ENCODE data around the gene OSBPL9. TPM values are rescaled to one million over a fixed set of nuclear protein-coding genes. Genes with fewer than 3 reads are reported as not detected.

The OSBPL9 gene
- total and polyA plus RNA-seq, 10 of the 15 experiments (the other 5 are each of a cell fraction or from before 2014, with no cell fraction given): 25.9 to 156 (median 108) TPM

DNA sequence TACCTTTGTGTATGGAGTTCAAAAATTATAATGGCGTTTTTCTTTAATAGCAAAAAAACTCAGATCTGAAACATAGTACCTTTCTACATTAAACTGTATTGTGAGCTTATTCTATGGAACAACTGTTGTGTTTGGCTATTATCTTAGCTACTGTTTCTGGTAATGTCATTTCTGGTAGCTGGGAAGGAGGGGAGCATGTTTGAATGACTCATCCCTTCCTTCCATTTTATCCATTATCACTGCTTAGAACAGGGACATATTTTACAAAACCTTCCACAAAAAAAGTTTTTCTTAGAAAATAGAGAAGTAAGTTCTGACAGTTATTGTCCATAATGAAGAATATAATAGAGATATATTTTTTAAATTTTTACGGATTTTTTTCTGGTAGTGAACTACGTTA, 133.3 kb downstream of the OSBPL9 start:
- in situ Hi-C loops (cut with MboI): no loop called here
- ChIA-PET RAD21 (ENCODE audit: unreplicated experiment) (interaction anchor here (0.8 kb wide), 1 partner anchor 128 kb away, joined by 3 read pairs; no protein-coding TSS in a partner anchor), POLR2A (interaction anchor here (0.7 kb wide), 1 partner anchor 17 kb away, joined by 3 read pairs; no protein-coding TSS in a partner anchor), CTCF (interaction anchor here (1.4 to 1.8 kb wide), 3 partner anchors 11 to 124 kb away, joined by 4 to 5 read pairs (median 5); no protein-coding TSS in a partner anchor), SMC1A (ENCODE audit: uncharacterized antibody, unreplicated experiment) (interaction anchor here (0.7 to 2.8 kb wide), 9 partner anchors 10 to 120 kb away, joined by 3 to 11 read pairs (median 4); no protein-coding TSS in a partner anchor)
- WGBS (ENCODE audit: insufficient coverage, insufficient replicate concordance, low lambda C conversion rate, missing lambda C conversion rate): 74% methylated on average over 3 of the region's 3 CpGs
- TF ChIP-seq, protein P1, sequence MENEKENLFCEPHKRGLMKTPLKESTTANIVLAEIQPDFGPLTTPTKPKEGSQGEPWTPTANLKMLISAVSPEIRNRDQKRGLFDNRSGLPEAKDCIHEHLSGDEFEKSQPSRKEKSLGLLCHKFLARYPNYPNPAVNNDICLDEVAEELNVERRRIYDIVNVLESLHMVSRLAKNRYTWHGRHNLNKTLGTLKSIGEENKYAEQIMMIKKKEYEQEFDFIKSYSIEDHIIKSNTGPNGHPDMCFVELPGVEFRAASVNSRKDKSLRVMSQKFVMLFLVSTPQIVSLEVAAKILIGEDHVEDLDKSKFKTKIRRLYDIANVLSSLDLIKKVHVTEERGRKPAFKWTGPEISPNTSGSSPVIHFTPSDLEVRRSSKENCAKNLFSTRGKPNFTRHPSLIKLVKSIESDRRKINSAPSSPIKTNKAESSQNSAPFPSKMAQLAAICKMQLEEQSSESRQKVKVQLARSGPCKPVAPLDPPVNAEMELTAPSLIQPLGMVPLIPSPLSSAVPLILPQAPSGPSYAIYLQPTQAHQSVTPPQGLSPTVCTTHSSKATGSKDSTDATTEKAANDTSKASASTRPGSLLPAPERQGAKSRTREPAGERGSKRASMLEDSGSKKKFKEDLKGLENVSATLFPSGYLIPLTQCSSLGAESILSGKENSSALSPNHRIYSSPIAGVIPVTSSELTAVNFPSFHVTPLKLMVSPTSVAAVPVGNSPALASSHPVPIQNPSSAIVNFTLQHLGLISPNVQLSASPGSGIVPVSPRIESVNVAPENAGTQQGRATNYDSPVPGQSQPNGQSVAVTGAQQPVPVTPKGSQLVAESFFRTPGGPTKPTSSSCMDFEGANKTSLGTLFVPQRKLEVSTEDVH (IDR thresholded peaks at IDR 0.05; ENCODE audit: low read depth, partially characterized antibody): no peak
- TF ChIP-seq, protein P2, sequence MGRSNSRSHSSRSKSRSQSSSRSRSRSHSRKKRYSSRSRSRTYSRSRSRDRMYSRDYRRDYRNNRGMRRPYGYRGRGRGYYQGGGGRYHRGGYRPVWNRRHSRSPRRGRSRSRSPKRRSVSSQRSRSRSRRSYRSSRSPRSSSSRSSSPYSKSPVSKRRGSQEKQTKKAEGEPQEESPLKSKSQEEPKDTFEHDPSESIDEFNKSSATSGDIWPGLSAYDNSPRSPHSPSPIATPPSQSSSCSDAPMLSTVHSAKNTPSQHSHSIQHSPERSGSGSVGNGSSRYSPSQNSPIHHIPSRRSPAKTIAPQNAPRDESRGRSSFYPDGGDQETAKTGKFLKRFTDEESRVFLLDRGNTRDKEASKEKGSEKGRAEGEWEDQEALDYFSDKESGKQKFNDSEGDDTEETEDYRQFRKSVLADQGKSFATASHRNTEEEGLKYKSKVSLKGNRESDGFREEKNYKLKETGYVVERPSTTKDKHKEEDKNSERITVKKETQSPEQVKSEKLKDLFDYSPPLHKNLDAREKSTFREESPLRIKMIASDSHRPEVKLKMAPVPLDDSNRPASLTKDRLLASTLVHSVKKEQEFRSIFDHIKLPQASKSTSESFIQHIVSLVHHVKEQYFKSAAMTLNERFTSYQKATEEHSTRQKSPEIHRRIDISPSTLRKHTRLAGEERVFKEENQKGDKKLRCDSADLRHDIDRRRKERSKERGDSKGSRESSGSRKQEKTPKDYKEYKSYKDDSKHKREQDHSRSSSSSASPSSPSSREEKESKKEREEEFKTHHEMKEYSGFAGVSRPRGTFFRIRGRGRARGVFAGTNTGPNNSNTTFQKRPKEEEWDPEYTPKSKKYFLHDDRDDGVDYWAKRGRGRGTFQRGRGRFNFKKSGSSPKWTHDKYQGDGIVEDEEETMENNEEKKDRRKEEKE (IDR thresholded peaks at IDR 0.05): no peak
- TF ChIP-seq MTA2 (IDR thresholded peaks at IDR 0.05; ENCODE audit: low read depth): no peak
- TF ChIP-seq, protein P3, sequence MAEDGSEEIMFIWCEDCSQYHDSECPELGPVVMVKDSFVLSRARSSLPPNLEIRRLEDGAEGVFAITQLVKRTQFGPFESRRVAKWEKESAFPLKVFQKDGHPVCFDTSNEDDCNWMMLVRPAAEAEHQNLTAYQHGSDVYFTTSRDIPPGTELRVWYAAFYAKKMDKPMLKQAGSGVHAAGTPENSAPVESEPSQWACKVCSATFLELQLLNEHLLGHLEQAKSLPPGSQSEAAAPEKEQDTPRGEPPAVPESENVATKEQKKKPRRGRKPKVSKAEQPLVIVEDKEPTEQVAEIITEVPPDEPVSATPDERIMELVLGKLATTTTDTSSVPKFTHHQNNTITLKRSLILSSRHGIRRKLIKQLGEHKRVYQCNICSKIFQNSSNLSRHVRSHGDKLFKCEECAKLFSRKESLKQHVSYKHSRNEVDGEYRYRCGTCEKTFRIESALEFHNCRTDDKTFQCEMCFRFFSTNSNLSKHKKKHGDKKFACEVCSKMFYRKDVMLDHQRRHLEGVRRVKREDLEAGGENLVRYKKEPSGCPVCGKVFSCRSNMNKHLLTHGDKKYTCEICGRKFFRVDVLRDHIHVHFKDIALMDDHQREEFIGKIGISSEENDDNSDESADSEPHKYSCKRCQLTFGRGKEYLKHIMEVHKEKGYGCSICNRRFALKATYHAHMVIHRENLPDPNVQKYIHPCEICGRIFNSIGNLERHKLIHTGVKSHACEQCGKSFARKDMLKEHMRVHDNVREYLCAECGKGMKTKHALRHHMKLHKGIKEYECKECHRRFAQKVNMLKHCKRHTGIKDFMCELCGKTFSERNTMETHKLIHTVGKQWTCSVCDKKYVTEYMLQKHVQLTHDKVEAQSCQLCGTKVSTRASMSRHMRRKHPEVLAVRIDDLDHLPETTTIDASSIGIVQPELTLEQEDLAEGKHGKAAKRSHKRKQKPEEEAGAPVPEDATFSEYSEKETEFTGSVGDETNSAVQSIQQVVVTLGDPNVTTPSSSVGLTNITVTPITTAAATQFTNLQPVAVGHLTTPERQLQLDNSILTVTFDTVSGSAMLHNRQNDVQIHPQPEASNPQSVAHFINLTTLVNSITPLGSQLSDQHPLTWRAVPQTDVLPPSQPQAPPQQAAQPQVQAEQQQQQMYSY (CRISPR knock-in tag; IDR thresholded peaks at IDR 0.05): no peak
- TF ChIP-seq MYB (IDR thresholded peaks at IDR 0.05; ENCODE audit: borderline replicate concordance, low read depth, low read length): no peak
- TF ChIP-seq, protein P4, sequence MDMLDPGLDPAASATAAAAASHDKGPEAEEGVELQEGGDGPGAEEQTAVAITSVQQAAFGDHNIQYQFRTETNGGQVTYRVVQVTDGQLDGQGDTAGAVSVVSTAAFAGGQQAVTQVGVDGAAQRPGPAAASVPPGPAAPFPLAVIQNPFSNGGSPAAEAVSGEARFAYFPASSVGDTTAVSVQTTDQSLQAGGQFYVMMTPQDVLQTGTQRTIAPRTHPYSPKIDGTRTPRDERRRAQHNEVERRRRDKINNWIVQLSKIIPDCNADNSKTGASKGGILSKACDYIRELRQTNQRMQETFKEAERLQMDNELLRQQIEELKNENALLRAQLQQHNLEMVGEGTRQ (IDR thresholded peaks at IDR 0.05; ENCODE audit: borderline replicate concordance, low read depth, low read length): no peak
- no peak for TF ChIP-seq NR2C1 (IDR thresholded peaks at IDR 0.05)
- TF ChIP-seq, protein P5, sequence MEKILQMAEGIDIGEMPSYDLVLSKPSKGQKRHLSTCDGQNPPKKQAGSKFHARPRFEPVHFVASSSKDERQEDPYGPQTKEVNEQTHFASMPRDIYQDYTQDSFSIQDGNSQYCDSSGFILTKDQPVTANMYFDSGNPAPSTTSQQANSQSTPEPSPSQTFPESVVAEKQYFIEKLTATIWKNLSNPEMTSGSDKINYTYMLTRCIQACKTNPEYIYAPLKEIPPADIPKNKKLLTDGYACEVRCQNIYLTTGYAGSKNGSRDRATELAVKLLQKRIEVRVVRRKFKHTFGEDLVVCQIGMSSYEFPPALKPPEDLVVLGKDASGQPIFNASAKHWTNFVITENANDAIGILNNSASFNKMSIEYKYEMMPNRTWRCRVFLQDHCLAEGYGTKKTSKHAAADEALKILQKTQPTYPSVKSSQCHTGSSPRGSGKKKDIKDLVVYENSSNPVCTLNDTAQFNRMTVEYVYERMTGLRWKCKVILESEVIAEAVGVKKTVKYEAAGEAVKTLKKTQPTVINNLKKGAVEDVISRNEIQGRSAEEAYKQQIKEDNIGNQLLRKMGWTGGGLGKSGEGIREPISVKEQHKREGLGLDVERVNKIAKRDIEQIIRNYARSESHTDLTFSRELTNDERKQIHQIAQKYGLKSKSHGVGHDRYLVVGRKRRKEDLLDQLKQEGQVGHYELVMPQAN (conservative IDR thresholded peaks at IDR 0.05): no peak
- TF ChIP-seq IRF4 (IDR thresholded peaks at IDR 0.05; ENCODE audit: low read depth, low read length): no peak
- TF ChIP-seq RUNX3 (IDR thresholded peaks at IDR 0.05; ENCODE audit: low read length): no peak
- Histone ChIP-seq H3K9me3 (replicated peaks; ENCODE audit: control insufficient read depth, insufficient read depth, low read length) (peaks cover 6% of the 10 kb centered on the region; the same call in 2 of the 3 replicates), H3K4me1 (ENCODE audit: control insufficient read depth, insufficient read depth, low read length) (no peaks in the 10 kb centered on the region; the same call in 1 of the 2 replicates), H3K79me2 (ENCODE audit: control insufficient read depth, insufficient read depth, low read length) (peaks cover 2% of the 10 kb centered on the region; the same call in 1 of the 2 replicates), H3K27ac (ENCODE audit: control insufficient read depth, insufficient read depth) (no peak overlapping the region), H3K9ac (ENCODE audit: control insufficient read depth, insufficient read depth, low read length) (no peak overlapping the region), H3K36me3 (ENCODE audit: control insufficient read depth in 2 of 2, insufficient read depth in 2 of 2, low read length in 1 of 2) (peaks cover 4 to 18% of the 10 kb centered on the region in 2 experiments), H4K20me1 (ENCODE audit: control insufficient read depth, insufficient read depth) (no peaks in the 10 kb centered on the region), H3K27me3 (replicated peaks in 1 of 2; ENCODE audit: control insufficient read depth in 2 of 2, insufficient read depth in 2 of 2, low read length in 1 of 2) (no peaks in the 10 kb centered on the region), H3K4me3 (no peak overlapping the region), H3K4me2 (ENCODE audit: control insufficient read depth, insufficient read depth) (no peak overlapping the region), H2AFZ (ENCODE audit: control insufficient read depth, low read depth, low read length) (no peak overlapping the region)
- BruUV-seq (replicated peaks): no TSS peak
- DNase-seq (ENCODE audit: low read depth, low spot score) (no peak), FAIRE-seq (no peak), ATAC-seq (no peak)
- intact Hi-C loops (cut with micrococcal nuclease; ENCODE audit: unreplicated experiment): no loop called here
